COR-L47 (cell line): ENCODE results near the gene VAV3.
A peak's percentile ranks its signal among the peaks of the same experiment; 100 is the strongest.
"Not testable (repeated sequence)": the region's sequence is repeated elsewhere in the genome, so short reads cannot be mapped to it uniquely, and the experiment has no call there.

Experiments
- DNase-seq: peaks from one replicate; lab custom pipeline; 2025; lab: John Stamatoyannopoulos, UW

VAV3 gene

DNA sequence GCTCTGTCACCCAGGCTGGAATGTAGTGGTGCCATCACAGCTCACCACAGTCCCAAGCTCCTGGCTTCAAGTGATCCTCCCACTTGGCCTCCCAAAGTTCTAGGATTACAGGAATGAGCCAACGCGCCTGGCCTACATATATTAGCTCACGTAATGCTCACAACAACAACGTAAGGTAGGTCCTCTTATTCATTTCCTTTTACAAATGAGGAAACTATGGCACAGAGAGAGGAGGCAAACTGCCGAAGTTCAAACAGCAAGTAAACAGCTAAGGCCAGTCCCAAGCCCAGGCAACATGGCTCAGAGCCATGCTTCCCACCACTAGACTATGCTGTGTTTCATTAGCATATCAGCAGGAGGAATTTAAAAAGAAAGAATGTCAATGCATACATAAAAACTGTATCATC lies 284.4 kb downstream of the VAV3 start:
- DNase-seq: no peak

DNA sequence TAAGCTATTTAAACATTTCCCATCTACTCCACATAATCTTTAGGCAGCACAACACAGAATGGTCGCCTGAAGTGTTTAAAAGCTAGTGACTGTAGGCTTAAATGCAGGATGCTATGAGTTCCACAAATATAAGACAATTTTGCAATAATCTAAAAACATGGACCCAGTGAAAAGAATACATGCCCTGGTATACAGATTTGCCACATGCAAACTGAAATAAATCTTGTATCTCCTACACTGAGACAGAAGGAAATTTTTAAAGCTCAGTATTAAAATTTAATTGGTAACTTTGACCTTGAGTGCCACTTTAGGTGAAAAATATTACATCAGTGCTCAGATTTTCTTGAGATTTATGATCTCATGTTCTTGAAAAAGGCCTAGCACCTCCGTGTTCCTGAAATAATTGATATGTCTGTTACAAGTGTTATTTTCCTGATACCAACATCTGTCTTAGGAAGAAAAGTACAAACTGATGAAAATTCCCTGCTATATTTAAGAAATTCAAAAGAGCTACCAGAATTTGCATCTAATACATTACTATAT lies 285.5 kb downstream of the VAV3 start:
- DNase-seq: no peak

DNA sequence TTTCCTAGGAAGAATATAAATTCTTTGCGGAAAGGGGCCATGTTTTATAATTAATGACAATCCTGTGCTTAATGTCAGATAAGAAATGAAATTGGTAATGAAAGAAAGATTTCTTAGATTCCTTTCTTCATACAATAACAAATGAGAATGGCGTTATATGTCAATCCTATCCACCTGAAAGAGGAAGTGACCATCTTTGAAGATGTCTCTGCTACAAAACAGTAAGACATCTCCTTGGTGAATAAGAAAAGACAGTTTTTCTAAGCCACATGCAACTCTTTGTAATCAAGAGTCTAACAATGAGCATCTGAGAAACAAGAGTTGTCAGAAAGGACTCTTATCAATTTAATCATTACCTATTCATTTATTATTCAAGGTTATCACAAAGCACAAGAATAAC lies 286.0 kb downstream of the VAV3 start:
- no peak for DNase-seq

DNA sequence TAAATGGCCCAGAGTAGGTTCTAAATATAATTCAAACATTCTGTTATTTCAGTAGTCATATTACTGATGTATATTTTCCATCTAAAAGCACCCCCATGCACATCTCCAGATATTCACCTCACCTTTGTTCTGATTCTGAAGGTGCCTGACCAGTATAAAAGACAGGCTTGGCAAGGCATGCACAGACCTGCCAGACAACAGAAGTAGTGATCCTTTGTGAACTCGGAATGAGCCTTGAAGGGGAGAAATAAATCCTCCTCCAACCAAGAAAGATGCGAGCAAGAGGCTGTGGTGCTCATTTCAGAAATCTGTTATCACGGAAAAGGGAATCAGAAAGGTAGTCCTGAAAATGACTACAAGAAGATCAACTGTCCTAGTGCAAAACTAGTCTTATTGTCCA lies 287.3 kb downstream of the VAV3 start:
- no peak for DNase-seq

DNA sequence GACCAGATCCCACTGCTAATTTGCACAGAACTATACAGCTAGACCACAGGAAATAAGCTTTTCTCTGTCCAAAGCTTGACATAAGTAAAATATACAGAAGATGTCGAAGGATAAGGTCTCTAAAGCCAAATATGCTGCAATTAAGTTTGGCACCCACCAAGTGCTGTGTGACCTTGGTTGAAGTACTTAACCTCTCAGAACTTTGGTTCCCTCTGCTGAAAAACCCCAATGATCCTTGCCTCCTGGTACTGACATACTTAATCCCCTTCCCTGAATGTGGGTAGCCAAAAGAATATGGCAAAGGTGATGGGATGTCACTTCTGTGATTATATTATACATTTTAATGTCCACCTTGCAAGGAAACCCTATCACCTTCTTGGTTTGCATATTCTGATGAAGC lies 290.5 kb downstream of the VAV3 start:
- no peak for DNase-seq

DNA sequence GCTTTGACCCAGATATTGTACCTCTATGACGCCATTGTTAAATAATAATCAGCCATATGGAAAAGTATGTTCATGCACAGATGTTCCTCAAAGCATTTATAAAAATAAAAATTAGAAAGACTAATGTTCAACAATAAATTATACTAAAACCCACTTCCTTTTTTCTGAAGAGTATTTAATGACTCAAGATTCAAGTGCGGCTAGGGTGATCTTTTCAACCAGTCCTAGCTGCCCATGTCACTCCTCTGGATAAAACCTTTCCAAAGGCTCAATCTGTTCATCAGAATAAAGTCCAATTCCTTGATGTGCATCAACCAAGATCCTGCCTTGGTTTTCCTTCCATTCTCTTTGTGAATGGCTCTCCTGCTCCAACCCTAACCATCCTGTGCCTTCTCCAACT lies 292.0 kb downstream of the VAV3 start:
- no peak for DNase-seq

DNA sequence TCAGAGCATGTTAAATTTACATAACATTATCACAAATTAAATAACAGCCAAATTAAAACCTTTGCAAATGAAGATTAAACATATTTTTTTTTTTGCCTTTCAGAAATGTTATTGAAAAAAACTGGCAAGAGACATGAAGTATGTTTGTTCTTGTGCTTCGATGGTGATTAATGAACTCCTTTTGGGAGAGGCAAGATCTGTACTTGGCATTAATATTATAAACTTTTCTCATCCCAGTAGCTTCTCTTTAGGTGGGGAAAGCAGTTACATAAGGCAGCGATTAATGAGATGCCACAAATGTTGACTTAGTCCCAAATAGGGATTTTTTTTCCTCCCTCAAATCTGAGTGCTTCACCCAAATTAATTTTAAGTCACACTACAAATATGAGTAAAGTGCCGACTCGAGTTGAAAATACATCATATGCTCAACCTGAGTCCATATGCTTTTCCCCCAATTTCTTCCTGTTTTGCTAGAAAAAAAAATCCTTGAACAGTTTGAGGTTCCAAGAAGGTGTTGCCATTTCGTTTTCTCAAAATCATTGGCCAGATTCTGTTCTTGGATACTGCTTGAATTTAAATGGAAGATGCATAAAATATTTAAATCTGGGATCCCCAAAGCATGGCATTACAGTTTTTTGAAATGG lies 294.5 kb downstream of the VAV3 start:
- no peak for DNase-seq

DNA sequence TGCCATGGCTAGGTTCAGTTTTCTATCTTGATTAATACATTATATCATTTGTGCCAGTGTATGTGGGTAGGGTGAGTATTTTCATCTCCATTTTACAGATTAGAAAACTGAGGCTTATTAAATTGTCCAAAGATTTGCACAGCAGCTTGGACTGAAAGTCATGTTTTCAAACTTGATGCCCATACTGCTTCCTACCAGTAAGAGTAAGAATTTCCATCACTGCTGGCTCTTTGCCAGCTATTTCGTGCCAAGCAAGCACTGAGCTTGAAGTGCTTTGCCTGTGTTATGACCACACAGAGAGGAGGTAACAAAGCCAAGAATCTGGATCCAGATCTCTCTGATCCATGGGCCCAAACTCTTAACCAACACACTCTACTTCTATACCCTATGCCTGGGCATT lies 295.0 kb downstream of the VAV3 start:
- DNase-seq: peak; percentile 62

DNA sequence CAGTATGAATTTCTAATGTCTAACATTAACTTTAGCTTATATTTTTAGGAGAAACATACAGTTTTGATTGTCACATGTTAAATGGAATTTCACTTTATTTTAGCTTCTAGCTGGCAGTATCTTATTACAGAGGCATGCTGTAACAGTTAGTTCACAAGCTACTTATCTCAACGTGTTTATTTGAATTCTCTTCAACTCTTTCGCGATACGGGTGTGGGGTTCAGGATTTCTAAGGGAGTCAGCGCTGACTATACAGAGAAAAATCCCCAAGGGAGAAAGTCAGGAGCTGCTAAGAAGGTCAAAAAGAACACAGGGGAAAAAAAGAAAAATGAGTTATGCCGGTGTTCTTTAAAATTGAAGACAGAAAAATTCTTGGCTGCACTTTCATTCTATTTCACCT lies 296.2 kb downstream of the VAV3 start:
- DNase-seq: no peak

DNA sequence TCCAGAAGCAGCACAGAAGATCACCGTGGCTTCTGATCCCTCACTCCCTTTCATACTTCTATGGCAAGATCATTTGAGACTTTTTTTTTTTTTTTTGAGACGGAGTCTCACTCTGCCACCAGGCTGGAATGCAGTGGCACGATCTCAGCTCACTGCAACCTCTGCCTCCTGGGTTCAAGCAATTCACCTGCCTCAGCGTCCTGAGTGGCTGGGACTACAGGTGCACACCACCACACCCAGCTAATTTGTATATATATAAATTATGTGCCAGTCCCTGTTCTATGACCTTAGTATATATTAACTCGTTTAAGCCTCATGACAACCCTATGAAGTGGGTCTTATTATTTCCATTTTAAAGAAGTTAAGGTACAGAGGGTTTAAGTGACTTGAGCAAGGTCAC lies 298.5 kb downstream of the VAV3 start:
- no peak for DNase-seq

DNA sequence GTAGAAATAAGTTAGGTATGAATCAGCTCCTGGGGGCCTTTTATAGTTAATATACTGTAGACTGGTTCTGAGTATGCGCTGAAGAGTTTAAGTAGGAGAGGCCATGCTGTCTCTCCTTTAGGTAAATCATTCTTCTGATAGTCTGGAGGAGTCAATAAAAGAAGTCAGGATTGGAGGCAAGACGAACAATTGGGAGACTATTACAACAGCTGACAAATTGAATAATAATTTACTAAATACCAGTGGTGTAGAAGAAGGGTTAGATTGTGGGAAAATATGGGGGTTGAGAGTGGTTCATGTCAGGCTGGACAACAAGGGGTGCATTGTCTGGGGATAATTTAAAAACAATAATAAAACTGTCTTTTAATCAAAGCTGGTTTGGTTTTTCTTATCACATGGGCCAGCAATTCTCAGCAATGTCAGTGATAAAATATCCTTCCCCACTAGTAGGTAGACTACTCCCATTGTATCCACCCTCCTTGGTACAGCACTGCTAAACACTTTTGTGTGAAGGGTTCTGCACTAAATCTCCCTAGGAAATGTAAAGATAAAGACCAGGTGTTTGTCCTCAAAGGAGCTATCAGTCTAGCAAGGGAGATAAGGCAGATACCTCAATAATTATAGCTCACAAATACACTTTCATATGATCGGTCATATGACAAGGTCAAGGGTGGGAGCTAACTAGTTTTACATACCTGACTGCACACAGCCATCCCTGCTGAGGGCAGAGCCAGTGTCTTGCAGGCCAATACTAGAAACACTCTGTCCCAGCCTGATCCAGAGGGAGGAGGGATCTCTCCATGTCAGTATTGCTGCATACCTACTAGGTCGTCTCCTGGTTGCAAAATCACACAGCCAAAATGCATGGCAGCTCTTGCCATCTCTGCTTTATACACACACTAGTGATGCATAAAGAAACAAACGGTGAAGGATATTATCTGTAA lies 299.7 kb downstream of the VAV3 start:
- DNase-seq: no peak

DNA sequence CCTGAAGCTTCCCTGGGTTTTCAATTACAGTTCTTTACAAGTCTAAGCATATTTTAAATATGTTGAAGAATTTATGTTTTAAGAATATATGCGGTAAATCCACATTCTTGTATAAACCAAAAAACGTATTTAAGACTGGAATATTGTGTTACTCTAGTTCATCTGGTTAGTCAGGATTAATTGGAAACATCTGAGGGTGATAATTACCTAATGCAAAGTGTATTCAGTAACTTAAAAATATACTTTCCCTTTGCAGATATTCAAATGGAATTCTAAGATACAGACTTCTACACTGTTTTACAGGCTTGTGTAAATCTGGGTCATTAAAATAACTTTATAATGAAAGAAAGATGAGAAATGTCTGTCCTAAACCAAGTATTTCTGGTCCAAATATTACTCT lies 302.0 kb downstream of the VAV3 start:
- DNase-seq: no peak

DNA sequence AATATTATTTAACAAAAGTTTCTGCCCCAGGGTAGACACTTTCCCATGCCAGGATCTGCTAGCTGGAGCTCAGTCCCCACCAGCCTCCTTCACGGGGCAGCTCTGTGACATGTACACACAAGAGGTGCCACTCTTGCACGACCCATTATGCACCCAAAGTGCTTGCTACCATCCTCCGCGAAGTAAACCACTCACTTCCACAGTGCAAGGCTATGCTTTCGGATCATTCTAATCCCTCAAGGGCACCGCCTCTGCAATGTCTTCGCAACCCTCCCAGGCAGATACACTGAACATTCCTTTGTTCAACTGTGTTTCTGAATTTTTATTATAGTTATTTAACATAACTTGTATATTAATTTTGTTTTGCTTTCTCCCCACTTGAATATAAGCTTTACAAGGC lies 303.8 kb downstream of the VAV3 start:
- DNase-seq: no peak

DNA sequence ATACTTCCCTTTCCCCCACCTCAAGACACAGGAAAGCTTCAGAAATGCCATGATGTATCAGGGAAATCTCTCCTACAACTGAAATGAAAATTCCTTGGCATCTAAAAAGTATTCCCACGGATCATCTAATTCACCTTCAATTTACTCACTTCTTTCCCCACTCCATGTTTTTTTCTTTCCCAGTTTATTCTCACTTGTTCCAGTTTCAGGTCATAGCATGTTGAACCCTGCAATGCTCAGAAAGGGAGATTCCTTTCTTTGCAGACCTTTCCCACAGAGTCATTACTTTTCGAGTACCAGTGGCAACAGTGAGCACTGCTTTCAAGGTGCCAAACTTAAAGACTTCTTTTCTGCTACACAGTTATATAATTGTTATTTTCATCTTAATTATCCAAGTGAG lies 305.0 kb downstream of the VAV3 start:
- DNase-seq: no peak

DNA sequence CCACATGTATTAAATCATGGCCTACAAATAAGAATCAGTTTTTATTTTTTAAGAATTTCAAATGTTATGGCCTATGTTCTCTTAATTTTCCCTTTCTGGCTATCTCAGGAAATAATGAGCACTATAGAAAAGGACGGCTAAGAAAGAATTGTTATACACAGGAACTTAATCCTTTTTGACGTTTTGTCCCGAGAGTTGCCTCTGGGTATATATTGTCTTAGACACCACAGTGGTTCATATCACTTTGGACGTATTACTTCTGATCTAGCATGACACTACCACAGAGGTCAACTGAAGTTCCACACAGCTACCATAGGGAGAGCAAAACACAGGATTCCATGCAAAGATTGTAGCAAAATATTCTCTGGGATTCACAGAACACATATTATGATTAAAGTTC lies 307.6 kb downstream of the VAV3 start:
- no peak for DNase-seq

DNA sequence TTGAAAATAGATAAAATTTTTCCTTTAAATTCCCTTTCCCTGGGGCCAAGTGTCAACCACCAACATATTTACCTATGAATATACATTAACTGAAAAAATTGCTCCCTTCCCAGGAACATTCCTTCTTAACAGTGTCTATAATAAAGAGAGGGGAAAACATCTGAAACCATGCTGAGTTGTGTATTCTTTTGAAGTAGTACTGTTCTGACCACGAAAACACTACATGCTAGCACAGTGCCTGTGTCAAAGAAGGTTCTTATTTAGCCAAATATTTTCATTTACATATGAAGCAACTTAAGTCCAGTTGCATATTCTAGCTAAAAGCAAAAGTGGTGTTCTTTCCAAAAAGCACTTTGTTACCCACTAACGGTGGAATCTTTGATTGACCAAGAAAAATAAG lies 311.2 kb downstream of the VAV3 start:
- no peak for DNase-seq

DNA sequence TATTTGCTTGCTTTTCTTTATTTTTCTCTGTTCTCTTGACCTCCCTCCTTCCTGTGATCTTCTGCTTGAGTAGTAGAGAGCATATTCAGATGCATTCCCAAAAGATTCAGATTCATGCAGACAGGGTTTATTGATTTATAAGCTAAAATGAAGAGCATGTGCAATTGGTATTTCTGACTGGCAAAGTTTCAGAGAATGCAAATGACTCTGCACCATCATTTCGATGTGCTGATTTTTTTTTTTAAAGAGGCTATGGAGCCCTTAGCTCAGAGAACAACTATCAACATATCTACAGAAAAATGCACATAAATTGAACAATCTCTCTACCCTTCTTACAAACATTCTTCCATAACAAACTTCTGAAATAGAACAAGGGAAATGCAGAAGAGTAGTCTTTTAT lies 312.0 kb downstream of the VAV3 start:
- DNase-seq: no peak

DNA sequence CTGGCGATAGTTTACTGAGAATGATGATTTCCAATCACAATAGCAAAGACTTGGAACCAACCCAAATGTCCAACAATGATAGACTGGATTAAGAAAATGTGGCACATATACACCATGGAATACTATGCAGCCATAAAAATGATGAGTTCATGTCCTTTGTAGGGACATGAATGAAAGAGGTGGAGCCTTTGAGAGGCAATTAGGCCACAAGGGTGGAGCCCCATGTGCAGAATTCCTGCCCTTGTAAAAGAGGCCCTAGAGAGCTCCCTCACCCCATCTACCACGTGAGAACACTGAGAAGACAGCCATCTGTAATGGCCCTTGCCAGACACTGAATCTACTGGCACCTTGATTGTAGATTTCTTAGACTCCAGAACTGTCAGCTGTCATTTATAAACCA lies 314.2 kb downstream of the VAV3 start:
- DNase-seq: not testable (repeated sequence)

DNA sequence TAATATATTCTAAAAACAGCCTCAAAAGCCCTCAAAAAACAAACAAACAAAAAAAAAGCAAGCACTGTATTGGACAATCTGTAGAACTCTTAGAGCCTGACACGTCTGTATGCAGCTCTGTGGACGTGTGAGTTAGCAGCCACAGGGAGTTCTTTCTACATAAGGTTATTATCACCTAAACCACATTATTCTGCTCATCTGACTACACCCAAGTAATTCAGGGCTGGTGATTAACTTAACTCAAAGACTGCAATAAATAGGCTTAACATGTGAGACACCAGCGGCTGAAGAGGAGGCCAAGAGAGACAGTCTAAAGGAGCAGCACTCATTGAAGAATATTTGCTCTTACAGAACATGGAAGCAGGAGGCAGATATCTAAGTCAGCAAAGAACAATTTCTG lies 316.0 kb downstream of the VAV3 start:
- no peak for DNase-seq

DNA sequence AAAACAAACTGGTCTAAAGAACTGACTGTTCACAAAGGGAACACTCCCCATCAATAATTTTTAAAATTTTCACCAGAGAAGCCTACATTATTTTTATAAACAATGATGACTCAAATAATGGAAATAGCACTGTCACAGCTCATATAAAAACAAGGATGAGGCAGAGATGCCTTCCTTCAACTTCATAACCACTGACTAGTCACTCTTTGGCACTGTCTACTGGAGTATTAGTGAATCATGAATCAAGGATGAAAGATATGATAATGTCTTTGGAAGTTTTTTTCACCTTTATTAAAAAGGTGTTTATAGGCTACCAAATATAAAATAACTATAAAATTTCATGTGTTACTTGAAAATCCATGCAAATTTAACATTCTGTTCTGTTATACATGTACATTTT lies 316.9 kb downstream of the VAV3 start:
- no peak for DNase-seq

DNA sequence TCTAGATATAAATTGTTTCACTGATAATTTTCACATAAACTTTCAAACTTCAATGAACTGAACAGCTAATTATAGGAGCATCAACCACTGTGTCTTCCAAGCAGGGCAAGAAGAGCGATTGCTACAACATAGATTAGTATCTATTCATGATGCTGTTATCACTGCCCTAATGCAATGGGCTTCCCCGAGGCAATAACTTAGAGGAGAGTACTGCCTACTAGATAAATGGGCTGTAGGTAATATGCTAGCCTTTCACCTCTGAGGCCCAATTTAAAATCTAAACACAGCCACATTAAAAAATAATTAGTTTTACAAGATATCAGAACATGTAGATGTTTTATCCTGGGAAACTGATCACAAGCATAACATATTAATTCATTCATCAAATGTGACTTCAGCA lies 318.0 kb downstream of the VAV3 start:
- DNase-seq: no peak

DNA sequence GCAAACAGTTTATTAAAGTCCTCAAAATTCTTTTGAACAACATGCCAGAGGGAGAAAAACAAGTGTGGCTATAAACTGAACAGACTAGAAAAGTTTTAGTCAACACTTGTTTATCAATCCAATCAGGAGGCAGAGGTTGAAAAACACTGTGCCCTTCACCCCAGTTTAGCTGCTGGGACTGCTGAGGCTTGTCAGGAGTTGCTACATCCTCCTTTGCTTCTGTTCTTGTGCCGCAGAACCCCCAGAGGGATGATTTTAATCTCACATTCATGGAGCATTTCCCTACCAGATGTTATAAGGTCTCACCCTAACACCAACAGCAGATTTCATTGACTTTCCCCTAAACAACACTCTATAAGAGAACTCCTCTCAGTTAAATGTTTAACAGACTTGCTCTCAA lies 321.2 kb downstream of the VAV3 start:
- DNase-seq: no peak

DNA sequence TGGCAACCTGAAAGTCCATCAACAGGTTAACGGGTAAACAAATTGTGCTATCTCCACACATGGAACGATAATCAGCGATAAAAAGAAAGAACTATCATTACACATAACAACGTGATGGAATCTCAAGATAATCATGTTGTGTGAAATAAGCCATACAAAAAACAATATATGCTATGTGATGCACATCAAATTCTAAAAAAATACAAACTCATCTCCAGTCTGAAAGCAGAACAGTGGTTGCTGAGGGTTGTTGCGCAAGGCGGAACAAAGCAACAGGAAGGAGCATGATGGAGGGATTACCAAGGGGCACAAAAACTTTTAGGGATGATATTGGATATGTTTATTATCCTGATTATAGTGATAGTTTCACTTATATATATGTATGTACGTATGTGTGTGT lies 324.8 kb downstream of the VAV3 start:
- no peak for DNase-seq
